Gastroesophageal sphincter (tissue), 4 donors: ENCODE results near the gene FBXW2. TPM values are rescaled to one million over a fixed set of nuclear protein-coding genes. Genes with fewer than 3 reads are reported as not detected.

Experiments used
- ATAC-seq: fragments of 150-250 bp; one replicate; pipeline ENCODE4 v1.9.1; 2016; ENCODE audit warnings: mild to moderate bottlenecking, moderate library complexity
- H3K27ac ChIP-seq, 4 donors: fragments of 200-600 bp; sonication (generic) in 3 of 4; 1 replicate in 3 of 4; 2 replicates in 1 of 4; pipeline ENCODE4 v1.5.1; 2016 to 2019
- H3K27me3 ChIP-seq: fragments of 200-600 bp; sonication (generic); one replicate; pipeline ENCODE4 v1.5.1; 2019
- H3K36me3 ChIP-seq, 2 donors: fragments of 200-600 bp; sonication (generic); one replicate each; pipeline ENCODE4 v1.5.1; 2019; ENCODE audit warnings: control low read depth in 1 of 2
- H3K4me1 ChIP-seq, 3 donors: fragments of 200-600 bp; sonication (generic); 1 replicate in 2 of 3; 2 replicates in 1 of 3; pipeline ENCODE4 v1.5.1; 2016 to 2019; ENCODE audit warnings: control low read depth in 2 of 3
- H3K4me3 ChIP-seq, 2 donors: fragments of 200-600 bp; sonication (generic); one replicate each; pipeline ENCODE4 v1.5.1; 2019; ENCODE audit warnings: mild to moderate bottlenecking in 1 of 2, moderate library complexity in 1 of 2
- H3K9me3 ChIP-seq, 3 donors: fragments of 200-600 bp; sonication (generic); one replicate each; pipeline ENCODE4 v1.5.1; 2017 to 2019; ENCODE audit warnings: control low read depth in 2 of 3
- CTCF ChIP-seq, 4 experiments: fragments of 200-600 bp in 2 of 4; fragments of 450-650 bp in 2 of 4; sonication (generic) in 1 of 4; IDR thresholded peaks; one replicate each; pipeline ENCODE4 v1.5.1; 2017 to 2019; ENCODE audit warnings: antibody characterized with exemption in 4 of 4, mild to moderate bottlenecking in 2 of 4, moderate library complexity in 2 of 4
- EP300 ChIP-seq: sonication (generic); formaldehyde crosslinking; IDR thresholded peaks from one replicate; pipeline ENCODE4 v1.6.1; 2017; ENCODE audit warnings: antibody characterized with exemption, mild to moderate bottlenecking
- POLR2A ChIP-seq, 2 donors: fragments of 450-650 bp; IDR thresholded peaks; one replicate each; pipeline ENCODE4 v1.6.1; 2017; ENCODE audit warnings: antibody characterized with exemption in 2 of 2, mild to moderate bottlenecking in 2 of 2, moderate library complexity in 1 of 2
- POLR2AphosphoS5 ChIP-seq: sonication (generic); formaldehyde crosslinking; IDR thresholded peaks from one replicate; pipeline ENCODE4 v1.6.1; 2017; ENCODE audit warnings: antibody characterized with exemption
- WGBS, 2 donors: methylation state at CpG; one replicate each; pipeline ENCODE4 v1.1.5; 2018; ENCODE audit warnings: low coverage in 1 of 2; 5-methylcytosine and 5-hydroxymethylcytosine counted together
- total RNA-seq, 4 donors: library from RNA; depleted of rRNA; stranded (reverse); fragments of >200 nt; gene quantifications; one replicate each; pipeline ENCODE4 v1.1.0, GENCODE V29; 2016

Gene FBXW2
- total RNA-seq, 4 donors from 2014 or later = 41.8 to 57.1 (median 50.0) TPM

GRCh38 chr9:120718316-120718715 lies 74.9 kb downstream of the FBXW2 start:
- ATAC-seq = no peak
- H3K9me3 ChIP-seq = no peaks in the 10 kb centered on the region
- no peaks in the 10 kb centered on the region for H3K36me3 ChIP-seq
- H3K4me1 ChIP-seq = peaks cover 0 to 16% (median 3%) of the 10 kb centered on the region in 3 donors
- H3K4me3 ChIP-seq = no peak overlapping the region
- no peak overlapping the region for H3K27ac ChIP-seq
- H3K27me3 ChIP-seq = no peaks in the 10 kb centered on the region
- 80 to 84% methylated on average over 1 to 3 of the region's 3 CpGs for WGBS, 2 donors
- TF ChIP-seq CTCF (IDR thresholded peaks at IDR 0.05) (no peak), POLR2A (IDR thresholded peaks at IDR 0.05) (no peak), POLR2AphosphoS5 (no peak), EP300 (no peak)

GRCh38 chr9:120717176-120717575 lies 76.0 kb downstream of the FBXW2 start:
- 80 to 92% methylated on average over 2 of the region's 2 CpGs for WGBS, 2 donors
- no peak for TF ChIP-seq POLR2AphosphoS5
- TF ChIP-seq POLR2A (IDR thresholded peaks at IDR 0.05) = no peak
- no peak for TF ChIP-seq EP300
- no peak for TF ChIP-seq CTCF (IDR thresholded peaks at IDR 0.05)
- H3K27ac ChIP-seq = no peak overlapping the region
- peaks cover 0 to 28% (median 3%) of the 10 kb centered on the region in 3 donors for H3K4me1 ChIP-seq
- no peaks in the 10 kb centered on the region for H3K27me3 ChIP-seq
- ATAC-seq = no peak
- H3K9me3 ChIP-seq = no peaks in the 10 kb centered on the region
- H3K4me3 ChIP-seq = no peak overlapping the region
- no peaks in the 10 kb centered on the region for H3K36me3 ChIP-seq

GRCh38 chr9:120716483-120716882 lies 76.7 kb downstream of the FBXW2 start:
- TF ChIP-seq POLR2AphosphoS5 (peak; percentile 4), POLR2A (IDR thresholded peaks at IDR 0.05) (no peak)
- ATAC-seq = no peak
- Histone ChIP-seq H3K27me3 (no peaks in the 10 kb centered on the region), H3K27ac (no peak overlapping the region), H3K9me3 (no peaks in the 10 kb centered on the region), H3K4me3 (no peak overlapping the region), H3K4me1 (peaks cover 0 to 35% (median 3%) of the 10 kb centered on the region in 3 donors), H3K36me3 (no peaks in the 10 kb centered on the region)
- 76 to 100% methylated on average over 1 to 3 of the region's 5 CpGs for WGBS, 2 donors

- H3K4me1 ChIP-seq = peaks cover 0 to 45% (median 3%) of the 10 kb centered on the region in 3 donors
- 25 to 29% methylated on average over 5 to 7 of the region's 14 CpGs for WGBS, 2 donors
- TF ChIP-seq EP300 = no peak
- TF ChIP-seq CTCF (IDR thresholded peaks at IDR 0.05) = no peak
- TF ChIP-seq POLR2AphosphoS5 = peak; percentile 25
- TF ChIP-seq POLR2A (IDR thresholded peaks at IDR 0.05) = no peak
- peak; percentile 18 for ATAC-seq
- H3K36me3 ChIP-seq = no peaks in the 10 kb centered on the region
- H3K4me3 ChIP-seq = peak overlapping the region in 1 of 2 donors; percentile 94
- H3K27me3 ChIP-seq = no peaks in the 10 kb centered on the region
- H3K9me3 ChIP-seq = no peaks in the 10 kb centered on the region
- peak overlapping the region in 3 of 4 donors; percentile 81 to 88 (median 86) for H3K27ac ChIP-seq
Observed at GRCh38 chr9:120715389-120715924, 77.8 kb downstream of the FBXW2 start.

- H3K27ac ChIP-seq = peak overlapping the region; percentile 40 to 88 (median 84)
- no peaks in the 10 kb centered on the region for H3K27me3 ChIP-seq
- no peaks in the 10 kb centered on the region for H3K36me3 ChIP-seq
- no peak for ATAC-seq
- WGBS, 2 donors = 25 to 49% methylated on average over 2 to 4 of the region's 30 CpGs
- H3K4me1 ChIP-seq = peaks cover 0 to 50% (median 3%) of the 10 kb centered on the region in 3 donors
- H3K4me3 ChIP-seq = peak overlapping the region; percentile 62 to 94
- TF ChIP-seq POLR2A (IDR thresholded peaks at IDR 0.05) (no peak), EP300 (no peak), POLR2AphosphoS5 (no peak)
- no peaks in the 10 kb centered on the region for H3K9me3 ChIP-seq
Observed at GRCh38 chr9:120714846-120715388, 78.3 kb downstream of the FBXW2 start.
